Endothelial cell of umbilical vein (primary cell): ENCODE measurements around the gene PRR14. TPM values are rescaled to one million over a fixed set of nuclear protein-coding genes. Genes with fewer than 3 reads are reported as not detected.

Experiments
- BruUV-seq: library from RNA; stranded (reverse); fragments of 400-500 nt; replicated peaks from 2 replicates; lab custom pipeline; 2021; lab: Mats Ljungman, UMichigan
- CTCF ChIA-PET: fragments of 300-600, 350-600 bp; sonication (Branson Sonifier 250); formaldehyde crosslinking; loops from one replicate; lab custom pipeline; 2021; ENCODE audit warnings: antibody characterized with exemption, inconsistent platforms; lab: Charles Lee
- POLR2A ChIA-PET: fragments of 300-600, 350-600 bp; sonication (Branson Sonifier 250); formaldehyde crosslinking; loops from one replicate; lab custom pipeline; 2021; ENCODE audit warnings: antibody characterized with exemption, inconsistent platforms; lab: Charles Lee
- DNase-seq: peaks from one replicate; pipeline ENCODE4 v3.0.0-alpha.2; 2011; ENCODE audit warnings: low read depth, low spot score
- FAIRE-seq: peaks from 2 replicates; lab custom pipeline; 2011; peaks lifted over from hg19 to GRCh38; lab: Jason Lieb, UNC
- H2AFZ ChIP-seq: 2 replicates; pipeline ENCODE4 v1.6.0; 2012; ENCODE audit warnings: low read depth, low read length, control low read depth, inconsistent platforms
- H3K27ac ChIP-seq: 2 replicates; pipeline ENCODE4 v1.5.1; 2011; ENCODE audit warnings: low read depth, mild to moderate bottlenecking, control low read depth, low read length, moderate library complexity; ENCODE audit not compliant: insufficient read depth
- H3K27me3 ChIP-seq, 2 experiments: 2 replicates each; pipeline versions ENCODE4 v1.6.0 to v1.6.1; 2011; ENCODE audit warnings: low read length in 2 of 2, mixed read lengths in 1 of 2; ENCODE audit not compliant: control insufficient read depth in 2 of 2, insufficient read depth in 2 of 2
- H3K36me3 ChIP-seq, 2 experiments: 2 replicates in 1 of 2; 3 replicates in 1 of 2; pipeline ENCODE4 v1.5.1; 2011; ENCODE audit warnings: low read length in 2 of 2, mild to moderate bottlenecking in 1 of 2, moderate library complexity in 1 of 2; ENCODE audit not compliant: control insufficient read depth in 2 of 2, insufficient read depth in 2 of 2; ENCODE audit errors: extremely low read depth in 1 of 2
- H3K4me1 ChIP-seq: 3 replicates; pipeline ENCODE4 v1.5.1; 2011; ENCODE audit warnings: mild to moderate bottlenecking, low read length; ENCODE audit not compliant: control insufficient read depth, insufficient read depth; ENCODE audit errors: extremely low read depth
- H3K4me2 ChIP-seq: 2 replicates; pipeline ENCODE4 v1.6.1; 2011; ENCODE audit warnings: low read length, control low read depth, mixed read lengths; ENCODE audit not compliant: insufficient read depth
- H3K4me3 ChIP-seq, 3 experiments: fragments of 200-600 bp in 1 of 3; sonication (generic), shearing (Covaris generic) in 1 of 3; replicated peaks in 1 of 3; 2 replicates each; pipeline ENCODE4 v1.5.1; 2011 to 2016; ENCODE audit warnings: control low read depth in 3 of 3, low read length in 3 of 3, mild to moderate bottlenecking in 2 of 3, inconsistent platforms in 1 of 3, low read depth in 1 of 3, moderate library complexity in 1 of 3; ENCODE audit not compliant: insufficient read depth in 1 of 3
- H3K79me2 ChIP-seq: 2 replicates; pipeline ENCODE4 v1.6.0; 2012; ENCODE audit warnings: low read length, inconsistent platforms; ENCODE audit not compliant: control insufficient read depth, insufficient read depth
- H3K9ac ChIP-seq: replicated peaks from 2 replicates; pipeline ENCODE3; 2011; ENCODE audit warnings: low read length, control low read depth; ENCODE audit not compliant: insufficient read depth; ENCODE audit errors: extremely low read depth
- H3K9me1 ChIP-seq: replicated peaks from 3 replicates; pipeline ENCODE4 v1.6.0; 2011; ENCODE audit warnings: mild to moderate bottlenecking, low read length; ENCODE audit not compliant: control insufficient read depth, insufficient read depth; ENCODE audit errors: extremely low read depth
- H3K9me3 ChIP-seq: replicated peaks from 2 replicates; pipeline ENCODE4 v1.5.1; 2012; ENCODE audit warnings: low read length, inconsistent platforms; ENCODE audit not compliant: control insufficient read depth, insufficient read depth
- H4K20me1 ChIP-seq: replicated peaks from 2 replicates; pipeline ENCODE3; 2011; ENCODE audit warnings: mild to moderate bottlenecking, low read length; ENCODE audit not compliant: control insufficient read depth, insufficient read depth; ENCODE audit errors: extremely low read depth
- EZH2 ChIP-seq: IDR thresholded peaks from 2 replicates; pipeline ENCODE4 v1.6.1; 2012; ENCODE audit warnings: borderline replicate concordance, low read depth, mild to moderate bottlenecking, moderate library complexity, low read length, inconsistent platforms; ENCODE audit not compliant: severe bottlenecking
- FOS ChIP-seq: IDR thresholded peaks from 2 replicates; pipeline ENCODE4 v1.6.1; 2011; ENCODE audit warnings: mild to moderate bottlenecking, low read length, moderate library complexity, borderline replicate concordance; ENCODE audit not compliant: insufficient read depth
- GATA2 ChIP-seq: IDR thresholded peaks from 2 replicates; pipeline ENCODE4 v1.7.0; 2011; ENCODE audit warnings: low read depth, mild to moderate bottlenecking, moderate library complexity, mixed read lengths, low read length; ENCODE audit not compliant: insufficient read length, insufficient read depth
- JUN ChIP-seq: IDR thresholded peaks from 2 replicates; pipeline ENCODE4 v1.6.1; 2011; ENCODE audit warnings: borderline replicate concordance, low read depth; ENCODE audit not compliant: insufficient read length, insufficient read depth
- MYC ChIP-seq: IDR thresholded peaks from one replicate; pipeline ENCODE4 v1.6.1; 2011; ENCODE audit warnings: mild to moderate bottlenecking, low read depth, low read length
- POLR2A ChIP-seq: IDR thresholded peaks from 2 replicates; pipeline ENCODE4 v1.6.1; 2012; ENCODE audit warnings: low read depth, mild to moderate bottlenecking, control low read depth, low read length
- POLR2AphosphoS5 ChIP-seq: IDR thresholded peaks from 2 replicates; pipeline ENCODE4 v1.6.1; 2012; ENCODE audit warnings: low read depth, mild to moderate bottlenecking, control low read depth, low read length, moderate library complexity; ENCODE audit not compliant: insufficient read depth
- dilution Hi-C: fragments of 300-500 bp; cut with MboI; formaldehyde crosslinking; loops from one replicate; pipeline ENCODE4 v1.15.0; 2019; ENCODE audit warnings: low sequenced_read_pairs; ENCODE audit not compliant: extremely low pct_ligation_motif_present
- intact Hi-C: fragments of 100-400 bp; cut with micrococcal nuclease; formaldehyde crosslinking; loops from one replicate; pipeline ENCODE4 v1.10.0; 2022
- polyA plus RNA-seq, 4 experiments: library from polyadenylated mRNA; depleted of rRNA in 3 of 4; stranded (reverse) in 3 of 4; unstranded in 1 of 4; fragments of >200 nt; gene quantifications; 2 replicates each; pipeline versions ENCODE4 v1.2.1 to v1.2.3, GENCODE V29; 2011 to 2012; ENCODE audit warnings: missing spikeins in 1 of 4
- total RNA-seq: library from RNA; stranded (reverse); gene quantifications from 2 replicates; pipeline ENCODE4 v1.2.3, GENCODE V29; 2021
- TF ChIP-seq, protein P1 (sequence below): IDR thresholded peaks from 2 replicates; pipeline ENCODE4 v1.6.1; 2011; ENCODE audit not compliant: insufficient read depth, insufficient read length
- TF ChIP-seq, protein P2 (sequence below), 2 donors: IDR thresholded peaks; 1 replicate in 1 of 2; 2 replicates in 1 of 2; pipeline ENCODE4 v1.5.1; 2011; ENCODE audit warnings: low read length in 2 of 2, mild to moderate bottlenecking in 2 of 2, moderate library complexity in 2 of 2, control low read depth in 1 of 2, inconsistent platforms in 1 of 2, low read depth in 1 of 2; ENCODE audit not compliant: insufficient read depth in 1 of 2; ENCODE audit errors: extremely low read depth in 1 of 2

The PRR14 gene
- total and polyA plus RNA-seq, 2 donors (not counting 3 experiments of a cell fraction or from before 2014, with no cell fraction given), result 17.0 to 70.0 TPM

GRCh38 chr16:30623536-30624283 lies 27.1 kb upstream of the PRR14 start:
- TF ChIP-seq POLR2AphosphoS5 (no peak), POLR2A (no peak), FOS (no peak), MYC (no peak), GATA2 (no peak), EZH2 (no peak), JUN (no peak)
- TF ChIP-seq, protein P1, sequence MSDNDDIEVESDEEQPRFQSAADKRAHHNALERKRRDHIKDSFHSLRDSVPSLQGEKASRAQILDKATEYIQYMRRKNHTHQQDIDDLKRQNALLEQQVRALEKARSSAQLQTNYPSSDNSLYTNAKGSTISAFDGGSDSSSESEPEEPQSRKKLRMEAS, result no peak
- TF ChIP-seq, protein P2, sequence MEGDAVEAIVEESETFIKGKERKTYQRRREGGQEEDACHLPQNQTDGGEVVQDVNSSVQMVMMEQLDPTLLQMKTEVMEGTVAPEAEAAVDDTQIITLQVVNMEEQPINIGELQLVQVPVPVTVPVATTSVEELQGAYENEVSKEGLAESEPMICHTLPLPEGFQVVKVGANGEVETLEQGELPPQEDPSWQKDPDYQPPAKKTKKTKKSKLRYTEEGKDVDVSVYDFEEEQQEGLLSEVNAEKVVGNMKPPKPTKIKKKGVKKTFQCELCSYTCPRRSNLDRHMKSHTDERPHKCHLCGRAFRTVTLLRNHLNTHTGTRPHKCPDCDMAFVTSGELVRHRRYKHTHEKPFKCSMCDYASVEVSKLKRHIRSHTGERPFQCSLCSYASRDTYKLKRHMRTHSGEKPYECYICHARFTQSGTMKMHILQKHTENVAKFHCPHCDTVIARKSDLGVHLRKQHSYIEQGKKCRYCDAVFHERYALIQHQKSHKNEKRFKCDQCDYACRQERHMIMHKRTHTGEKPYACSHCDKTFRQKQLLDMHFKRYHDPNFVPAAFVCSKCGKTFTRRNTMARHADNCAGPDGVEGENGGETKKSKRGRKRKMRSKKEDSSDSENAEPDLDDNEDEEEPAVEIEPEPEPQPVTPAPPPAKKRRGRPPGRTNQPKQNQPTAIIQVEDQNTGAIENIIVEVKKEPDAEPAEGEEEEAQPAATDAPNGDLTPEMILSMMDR (IDR thresholded peaks at IDR 0.05; ENCODE audit: extremely low read depth in 1 of 2, insufficient read depth in 1 of 2, low read depth in 1 of 2, low read length in 2 of 2), result no peak

More at GRCh38 chr16:30623536-30624283, 27.1 kb upstream of the PRR14 start:
- FAIRE-seq, result no peak
- ChIA-PET POLR2A (no interaction called here), CTCF (interaction anchor here (1.3 to 1.8 kb wide), 2 partner anchors 14 to 25 kb away, joined by 4 read pairs; no protein-coding TSS in a partner anchor)
- H3K9me3 ChIP-seq, result no peaks in the 10 kb centered on the region
- dilution Hi-C loops (no loop called here), intact Hi-C loops (no loop called here)
- H3K4me2 ChIP-seq, result no peak overlapping the region
- DNase-seq, result no peak
- no peak overlapping the region for H2AFZ ChIP-seq
- H3K27me3 ChIP-seq, result peaks cover 12% of the 10 kb centered on the region in 2 experiments
- no peaks in the 10 kb centered on the region for H3K79me2 ChIP-seq
- no peak overlapping the region for H3K9ac ChIP-seq
- BruUV-seq, result no TSS peak
- H3K36me3 ChIP-seq, result no peaks in the 10 kb centered on the region
- no peaks in the 10 kb centered on the region for H3K4me1 ChIP-seq
- no peak overlapping the region for H3K4me3 ChIP-seq
- no peaks in the 10 kb centered on the region for H4K20me1 ChIP-seq
- no peaks in the 10 kb centered on the region for H3K9me1 ChIP-seq
- no peak overlapping the region for H3K27ac ChIP-seq
